Astrocyte of the cerebellum (primary cell): ENCODE results near the gene ADGRF1.
"Not testable (repeated sequence)": the region's sequence is repeated elsewhere in the genome, so short reads cannot be mapped to it uniquely, and the experiment has no call there.

Experiments
- DNase-seq: peaks from one replicate; pipeline ENCODE4 v3.0.0-alpha.2; 2011; ENCODE audit warnings: low read depth
- H3K4me3 ChIP-seq: 2 replicates; pipeline ENCODE4 v1.5.1; 2011; ENCODE audit warnings: mild to moderate bottlenecking, low read depth, low read length, moderate library complexity
- in situ Hi-C: cut with HindIII; loops from 2 replicates; pipeline ENCODE4 v1.10.0; 2017; ENCODE audit warnings: low sequenced_read_pairs
- TF ChIP-seq, protein P1 (sequence below): IDR thresholded peaks from 2 replicates; pipeline ENCODE4 v1.5.1; 2012; ENCODE audit warnings: low read length, low read depth, moderate library complexity, mild to moderate bottlenecking; ENCODE audit errors: missing control alignments

ADGRF1 gene

DNA sequence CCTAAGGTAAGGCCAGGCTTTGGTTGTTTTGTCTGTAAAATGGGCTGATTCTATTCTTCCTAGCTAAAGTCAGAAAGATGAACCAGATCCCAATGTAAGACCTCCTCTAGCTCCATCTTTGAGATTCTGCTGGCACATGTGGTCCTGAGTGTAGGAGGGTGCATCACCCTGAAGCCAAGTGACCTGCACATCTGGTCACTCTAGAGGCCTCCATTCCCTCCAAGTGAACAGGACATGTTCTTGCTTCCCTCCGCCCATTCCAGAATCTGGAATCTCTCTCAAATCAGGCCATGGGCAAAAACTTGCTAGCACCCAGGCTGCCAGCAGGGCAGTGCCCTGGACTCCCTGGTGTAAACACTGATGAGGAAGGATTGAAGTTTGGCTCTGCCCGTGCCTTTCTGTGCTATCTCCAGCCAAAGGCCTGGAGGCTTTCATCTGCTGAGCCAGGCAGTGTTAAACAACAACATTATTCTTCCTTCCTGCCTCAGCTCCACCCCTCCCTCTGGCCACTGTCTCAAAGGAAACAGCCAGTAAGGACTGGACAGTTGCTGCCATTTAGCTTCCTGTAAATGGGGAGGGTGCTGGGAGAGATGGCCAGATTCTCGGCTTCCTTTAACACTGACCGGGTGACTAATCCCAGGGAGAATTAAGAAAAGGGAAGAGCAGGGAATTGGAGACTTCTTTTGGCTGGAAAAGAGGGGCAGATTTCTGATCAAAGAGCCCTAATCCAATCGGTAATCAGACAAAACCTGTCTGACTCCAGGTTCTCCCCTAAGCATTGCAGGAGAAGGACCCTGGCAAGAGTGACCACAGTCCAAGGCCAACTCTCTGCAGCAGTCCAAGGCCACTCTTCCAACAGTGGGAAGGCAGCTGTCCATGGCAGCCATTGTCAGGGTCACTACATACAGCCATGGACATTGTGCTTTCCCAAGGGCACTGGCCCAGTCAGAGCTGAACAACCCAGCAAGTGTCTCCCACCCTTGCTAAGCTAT, 19.5 kb upstream of the ADGRF1 start:
- TF ChIP-seq, protein P1, sequence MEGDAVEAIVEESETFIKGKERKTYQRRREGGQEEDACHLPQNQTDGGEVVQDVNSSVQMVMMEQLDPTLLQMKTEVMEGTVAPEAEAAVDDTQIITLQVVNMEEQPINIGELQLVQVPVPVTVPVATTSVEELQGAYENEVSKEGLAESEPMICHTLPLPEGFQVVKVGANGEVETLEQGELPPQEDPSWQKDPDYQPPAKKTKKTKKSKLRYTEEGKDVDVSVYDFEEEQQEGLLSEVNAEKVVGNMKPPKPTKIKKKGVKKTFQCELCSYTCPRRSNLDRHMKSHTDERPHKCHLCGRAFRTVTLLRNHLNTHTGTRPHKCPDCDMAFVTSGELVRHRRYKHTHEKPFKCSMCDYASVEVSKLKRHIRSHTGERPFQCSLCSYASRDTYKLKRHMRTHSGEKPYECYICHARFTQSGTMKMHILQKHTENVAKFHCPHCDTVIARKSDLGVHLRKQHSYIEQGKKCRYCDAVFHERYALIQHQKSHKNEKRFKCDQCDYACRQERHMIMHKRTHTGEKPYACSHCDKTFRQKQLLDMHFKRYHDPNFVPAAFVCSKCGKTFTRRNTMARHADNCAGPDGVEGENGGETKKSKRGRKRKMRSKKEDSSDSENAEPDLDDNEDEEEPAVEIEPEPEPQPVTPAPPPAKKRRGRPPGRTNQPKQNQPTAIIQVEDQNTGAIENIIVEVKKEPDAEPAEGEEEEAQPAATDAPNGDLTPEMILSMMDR, result no peak
- in situ Hi-C loops, result no loop called here
- no peak for DNase-seq
- H3K4me3 ChIP-seq, result no peak overlapping the region

DNA sequence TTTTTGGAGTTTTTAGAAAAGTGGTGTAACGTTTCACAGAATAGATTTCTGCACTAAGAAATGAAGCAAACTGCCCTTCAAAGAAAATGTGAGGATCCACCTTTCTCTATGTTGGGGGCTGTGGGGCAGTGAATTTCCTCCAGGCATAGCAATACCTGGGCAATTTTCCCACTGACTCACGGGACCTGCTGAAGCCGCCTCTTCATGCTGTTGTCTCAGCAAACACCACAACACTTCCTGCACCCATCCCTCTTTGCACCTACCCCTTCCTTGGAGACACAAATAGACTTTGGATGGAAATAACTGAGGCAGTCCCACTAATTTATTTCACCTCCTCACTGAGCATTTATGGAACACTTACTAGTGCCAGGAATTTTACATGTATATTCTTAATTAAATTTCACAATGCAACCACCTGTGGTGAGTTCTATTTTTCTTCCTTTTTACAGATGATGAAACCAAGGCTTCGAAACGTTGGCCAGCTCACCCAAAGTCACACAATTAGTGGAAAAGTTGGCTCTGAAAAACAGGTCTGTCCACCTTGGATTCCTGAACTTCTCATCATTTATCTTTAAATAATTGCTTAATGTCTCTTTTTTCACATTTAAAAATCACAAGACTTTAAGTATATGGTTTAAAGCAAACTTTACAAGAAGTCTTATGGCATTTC, 17.2 kb upstream of the ADGRF1 start:
- in situ Hi-C loops, result no loop called here
- no peak overlapping the region for H3K4me3 ChIP-seq
- TF ChIP-seq, protein P1, result no peak
- no peak for DNase-seq

DNA sequence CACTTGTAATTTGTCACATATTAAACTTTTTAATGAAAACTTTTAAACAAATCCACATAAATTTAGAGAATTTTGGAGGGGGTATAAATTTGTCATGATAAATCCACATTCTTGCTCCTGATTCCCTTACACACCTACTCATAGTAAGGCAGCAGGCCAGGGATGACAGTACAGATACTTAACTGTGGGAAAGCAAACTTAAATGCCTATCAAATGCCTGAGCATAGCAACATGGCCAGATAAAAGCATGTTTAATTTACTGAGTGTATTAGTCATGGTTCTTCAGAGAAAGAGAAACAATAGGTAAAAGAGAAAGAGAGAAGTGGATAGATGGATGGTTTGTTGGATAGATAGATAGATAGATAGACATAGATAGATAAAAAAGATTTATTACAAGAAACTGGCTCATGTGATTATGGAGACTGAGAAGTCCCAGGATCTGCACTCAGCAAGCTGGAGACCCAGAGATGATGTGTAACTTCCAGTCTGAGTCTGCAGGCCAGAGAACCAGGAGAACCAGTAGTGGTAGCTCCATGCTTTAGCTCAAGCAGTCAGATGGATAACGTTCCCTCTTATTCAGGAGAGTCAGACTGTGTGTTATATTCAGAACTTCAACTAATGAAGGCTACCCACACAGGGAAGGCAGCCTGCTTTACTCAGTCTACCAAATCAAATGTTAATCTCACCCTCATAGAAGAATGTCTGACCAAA, 15.9 kb upstream of the ADGRF1 start:
- H3K4me3 ChIP-seq, result no peak overlapping the region
- DNase-seq, result no peak
- in situ Hi-C loops, result no loop called here
- TF ChIP-seq, protein P1, result no peak

DNA sequence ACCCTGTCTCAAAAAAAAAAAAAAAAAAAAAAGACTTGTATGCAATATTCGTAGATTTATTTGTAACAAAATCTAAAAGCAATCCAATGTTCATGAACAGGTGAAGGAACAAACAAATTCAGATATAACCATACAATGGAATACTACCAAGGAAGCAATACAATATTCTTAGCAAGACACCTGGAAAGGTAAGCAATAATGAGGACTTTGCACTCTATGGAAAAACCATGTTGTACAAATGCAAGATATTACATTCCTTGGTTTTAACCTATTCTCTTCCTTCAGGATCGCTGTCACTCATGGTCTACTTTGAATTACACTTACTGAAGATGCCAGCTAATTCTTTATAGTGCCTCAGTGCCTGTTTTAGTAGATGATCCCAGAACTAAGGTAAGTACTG, 14.7 kb upstream of the ADGRF1 start:
- TF ChIP-seq, protein P1, result no peak
- in situ Hi-C loops, result no loop called here
- no peak for DNase-seq
- H3K4me3 ChIP-seq, result no peak overlapping the region

DNA sequence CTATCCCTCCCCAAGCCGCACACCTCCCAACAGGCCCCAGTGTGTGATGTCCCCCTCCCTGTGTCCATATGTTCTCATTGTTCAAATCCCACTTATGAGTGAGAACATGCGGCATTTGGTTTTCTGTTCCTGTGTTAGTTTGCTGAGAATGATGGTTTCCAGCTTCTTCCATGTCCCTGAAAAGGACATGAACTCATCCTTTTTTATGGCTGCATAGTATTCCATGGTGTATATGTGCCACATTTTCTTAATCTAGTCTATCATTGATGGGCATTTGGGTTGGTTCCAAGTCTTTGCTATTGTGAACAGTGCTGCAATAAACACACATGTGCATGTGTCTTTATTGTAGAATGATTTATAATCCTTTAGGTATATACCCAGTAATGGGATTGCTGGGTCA, 12.2 kb upstream of the ADGRF1 start:
- in situ Hi-C loops, DNase-seq, H3K4me3 ChIP-seq: not testable (repeated sequence)

DNA sequence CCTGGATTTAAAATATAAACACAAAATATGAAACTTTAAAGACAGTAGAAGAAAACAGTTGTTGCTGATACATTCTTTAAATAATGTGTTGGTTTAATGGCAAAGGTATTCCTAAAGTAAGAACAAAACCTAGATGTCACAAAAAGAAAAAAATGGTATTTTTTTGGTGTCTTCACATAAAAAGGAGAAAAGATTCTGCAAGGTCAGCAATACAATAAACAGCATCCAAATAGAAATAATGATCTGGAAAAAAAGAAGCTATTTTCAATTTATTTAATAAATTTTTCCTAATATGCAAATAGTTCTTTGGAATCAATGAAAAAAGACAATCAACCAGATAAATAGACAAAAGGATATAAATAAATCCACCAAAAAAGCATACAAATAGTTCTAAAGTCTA, 6.5 kb upstream of the ADGRF1 start:
- in situ Hi-C loops, result no loop called here
- no peak overlapping the region for H3K4me3 ChIP-seq
- TF ChIP-seq, protein P1, result no peak
- no peak for DNase-seq
